GM12878 (cell line): ENCODE results near the gene STARD4. TPM values are rescaled to one million over a fixed set of nuclear protein-coding genes. Genes with fewer than 3 reads are reported as not detected.

Source experiments
- ATAC-seq: fragments of 200-7000 bp; cut with Tn5 transposase; 3 replicates; pipeline ENCODE4 v1.9.1; 2020; ENCODE audit warnings: mild to moderate bottlenecking, moderate library complexity
- BruUV-seq: library from RNA; stranded (reverse); fragments of 400-500 nt; replicated peaks from 2 replicates; lab custom pipeline; 2021; lab: Mats Ljungman, UMichigan
- CTCF ChIA-PET: fragments of 300-600 bp; sonication (Branson Sonifier 250); formaldehyde crosslinking; extraction: SDS; loops from one replicate; lab custom pipeline; 2021; ENCODE audit warnings: inconsistent platforms; lab: Yijun Ruan, JAX
- POLR2A ChIA-PET: fragments of 350-600 bp; formaldehyde crosslinking; extraction: SDS; loops from one replicate; lab custom pipeline; 2021; ENCODE audit warnings: inconsistent platforms; lab: Charles Lee
- RAD21 ChIA-PET: fragments of 300-600 bp; sonication (Branson Sonifier 250); formaldehyde crosslinking; loops from one replicate; lab custom pipeline; 2023; ENCODE audit warnings: antibody characterized with exemption; ENCODE audit not compliant: unreplicated experiment; lab: Charles Lee
- SMC1A ChIA-PET: fragments of 300-600 bp; sonication (Branson Sonifier 250); formaldehyde crosslinking; loops from one replicate; lab custom pipeline; 2023; ENCODE audit not compliant: unreplicated experiment, uncharacterized antibody; lab: Charles Lee
- DNase-seq: peaks from one replicate; pipeline ENCODE4 v3.0.0-alpha.2; 2011; ENCODE audit warnings: low read depth, low spot score
- FAIRE-seq: peaks from 3 replicates; lab custom pipeline; 2011; peaks lifted over from hg19 to GRCh38; lab: Jason Lieb, UNC
- H2AFZ ChIP-seq: 2 replicates; pipeline ENCODE4 v1.6.0; 2011; ENCODE audit warnings: low read depth, low read length, control low read depth; ENCODE audit not compliant: control insufficient read depth
- H3K27ac ChIP-seq: 2 replicates; pipeline ENCODE4 v1.5.1; 2011; ENCODE audit warnings: control low read depth; ENCODE audit not compliant: control insufficient read depth, insufficient read depth
- H3K27me3 ChIP-seq, 2 experiments: replicated peaks in 1 of 2; 2 replicates each; pipeline versions ENCODE4 v1.6.0 to v1.6.1; 2011; ENCODE audit warnings: low read length in 1 of 2; ENCODE audit not compliant: control insufficient read depth in 2 of 2, insufficient read depth in 2 of 2
- H3K36me3 ChIP-seq, 2 experiments: 2 replicates each; pipeline ENCODE4 v1.5.1; 2011; ENCODE audit warnings: low read length in 1 of 2; ENCODE audit not compliant: control insufficient read depth in 2 of 2, insufficient read depth in 2 of 2
- H3K4me1 ChIP-seq: 2 replicates; pipeline ENCODE4 v1.6.1; 2011; ENCODE audit warnings: mild to moderate bottlenecking, low read length, moderate library complexity, mixed read lengths; ENCODE audit not compliant: control insufficient read depth, insufficient read depth
- H3K4me2 ChIP-seq: 2 replicates; pipeline ENCODE4 v1.6.0; 2011; ENCODE audit warnings: control low read depth; ENCODE audit not compliant: control insufficient read depth, insufficient read depth
- H3K4me3 ChIP-seq: fragments of 200-600 bp; sonication (generic); 2 replicates; pipeline ENCODE4 v1.5.1; 2016
- H3K79me2 ChIP-seq: 2 replicates; pipeline ENCODE4 v1.6.0; 2011; ENCODE audit warnings: low read length; ENCODE audit not compliant: control insufficient read depth, insufficient read depth
- H3K9ac ChIP-seq: 2 replicates; pipeline ENCODE4 v1.8.0; 2011; ENCODE audit warnings: low read length, control low read depth, mixed read lengths; ENCODE audit not compliant: control insufficient read depth, insufficient read depth
- H3K9me3 ChIP-seq: replicated peaks from 3 replicates; pipeline ENCODE4 v1.5.1; 2011; ENCODE audit warnings: mild to moderate bottlenecking, low read length; ENCODE audit not compliant: control insufficient read depth, insufficient read depth
- H4K20me1 ChIP-seq: 2 replicates; pipeline ENCODE4 v1.6.0; 2011; ENCODE audit not compliant: control insufficient read depth, insufficient read depth
- BMI1 ChIP-seq: fragments of 450-650 bp; IDR thresholded peaks from 2 replicates; pipeline ENCODE4 v1.6.1; 2016; ENCODE audit warnings: mild to moderate bottlenecking, moderate library complexity, borderline replicate concordance
- SP1 ChIP-seq: IDR thresholded peaks from one replicate; pipeline ENCODE4 v1.6.1; 2011; ENCODE audit warnings: low read depth, low read length
- TCF12 ChIP-seq: IDR thresholded peaks from 2 replicates; pipeline ENCODE4 v1.6.1; 2011; ENCODE audit warnings: low read depth, mild to moderate bottlenecking, low read length
- whole genome bisulfite sequencing: methylation state at CpG from one replicate; pipeline ENCODE4 v1.1.6; 2016; ENCODE audit warnings: low lambda C conversion rate; ENCODE audit not compliant: insufficient replicate concordance, insufficient coverage; ENCODE audit errors: missing lambda C conversion rate; 5-methylcytosine and 5-hydroxymethylcytosine counted together
- in situ Hi-C: fragments of 300-500 bp; cut with MboI; formaldehyde crosslinking; loops from 9 replicates; pipeline ENCODE4 v1.14.3; 2018; ENCODE audit warnings: mixed read lengths
- intact Hi-C: fragments of 100-400 bp; cut with micrococcal nuclease; formaldehyde crosslinking; loops from one replicate; pipeline ENCODE4 v1.14.2; 2022; ENCODE audit not compliant: unreplicated experiment
- polyA plus RNA-seq, 11 experiments: library from polyadenylated mRNA; depleted of rRNA in 4 of 11; unstranded in 6 of 11; stranded (reverse) in 5 of 11; fragments of >200 nt; fragmentation: Nextera tagmentation in 4 of 11; fragmentation: Illumina TruSeq in 1 of 11; extraction: Ambion mirVana in 4 of 11; extraction: Trizol in 1 of 11; gene quantifications; 1 replicate in 1 of 11; 2 replicates in 10 of 11; pipeline versions ENCODE4 v1.2.1 to v1.2.3, GENCODE V29; 2011 to 2016; ENCODE audit warnings: inconsistent platforms in 2 of 11, missing spikeins in 2 of 11, low read depth in 1 of 11
- total RNA-seq, 4 experiments: library from RNA; depleted of rRNA in 3 of 4; stranded (reverse); fragments of >200 nt in 3 of 4; fragmentation: Illumina TruSeq in 1 of 4; extraction: Trizol in 1 of 4; gene quantifications; 2 replicates each; pipeline versions ENCODE4 v1.2.1 to v1.2.3, GENCODE V29; 2013 to 2021
- TF ChIP-seq, protein P1 (sequence below): fragments of 450-650 bp; IDR thresholded peaks from 2 replicates; pipeline ENCODE4 v1.6.1; 2016; ENCODE audit warnings: mild to moderate bottlenecking, moderate library complexity, borderline replicate concordance

STARD4 gene
- total and polyA plus RNA-seq, 10 of the 15 experiments (the other 5 are each of a cell fraction or from before 2014, with no cell fraction given), result 41.9 to 190 (median 71.6) TPM

DNA sequence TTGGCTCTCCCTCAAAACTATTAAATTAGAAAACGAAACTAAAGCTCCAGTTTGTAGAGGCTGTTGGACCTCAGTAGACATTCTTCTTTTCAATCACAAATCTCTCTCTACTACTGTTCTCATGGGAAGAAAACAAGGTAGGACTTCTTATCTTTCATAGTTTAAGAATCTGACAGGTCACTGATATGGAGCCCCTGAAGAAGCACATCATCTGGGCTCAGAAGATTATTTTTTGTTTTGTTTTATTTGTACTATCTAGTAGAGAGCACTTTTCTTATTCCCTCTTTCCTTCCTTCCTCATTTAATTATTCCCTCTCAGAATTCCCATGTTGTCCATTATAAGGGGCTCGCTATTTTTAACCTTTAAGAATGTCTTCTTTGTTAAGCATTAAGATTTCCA lies 26.3 kb downstream of the STARD4 start:
- no TSS peak for BruUV-seq
- in situ Hi-C loops (no loop called here), intact Hi-C loops (loop anchor here (5.0 kb wide), 1 partner anchor 329 kb away; no protein-coding TSS in a partner anchor)
- ATAC-seq, result no peak
- POLR2A ChIA-PET, result no interaction called here
- Histone ChIP-seq H3K36me3 (peaks cover 2 to 12% of the 10 kb centered on the region in 2 experiments), H3K4me3 (no peak overlapping the region), H2AFZ (no peak overlapping the region), H3K27ac (no peak overlapping the region), H3K9ac (no peak overlapping the region), H3K9me3 (no peaks in the 10 kb centered on the region), H3K79me2 (no peaks in the 10 kb centered on the region), H3K27me3 (no peaks in the 10 kb centered on the region), H3K4me2 (no peak overlapping the region), H4K20me1 (no peaks in the 10 kb centered on the region), H3K4me1 (no peaks in the 10 kb centered on the region)
- FAIRE-seq, result no peak
- CTCF ChIA-PET, result no interaction called here
- no peak for TF ChIP-seq TCF12
- TF ChIP-seq SP1, result no peak
- TF ChIP-seq, protein P1, sequence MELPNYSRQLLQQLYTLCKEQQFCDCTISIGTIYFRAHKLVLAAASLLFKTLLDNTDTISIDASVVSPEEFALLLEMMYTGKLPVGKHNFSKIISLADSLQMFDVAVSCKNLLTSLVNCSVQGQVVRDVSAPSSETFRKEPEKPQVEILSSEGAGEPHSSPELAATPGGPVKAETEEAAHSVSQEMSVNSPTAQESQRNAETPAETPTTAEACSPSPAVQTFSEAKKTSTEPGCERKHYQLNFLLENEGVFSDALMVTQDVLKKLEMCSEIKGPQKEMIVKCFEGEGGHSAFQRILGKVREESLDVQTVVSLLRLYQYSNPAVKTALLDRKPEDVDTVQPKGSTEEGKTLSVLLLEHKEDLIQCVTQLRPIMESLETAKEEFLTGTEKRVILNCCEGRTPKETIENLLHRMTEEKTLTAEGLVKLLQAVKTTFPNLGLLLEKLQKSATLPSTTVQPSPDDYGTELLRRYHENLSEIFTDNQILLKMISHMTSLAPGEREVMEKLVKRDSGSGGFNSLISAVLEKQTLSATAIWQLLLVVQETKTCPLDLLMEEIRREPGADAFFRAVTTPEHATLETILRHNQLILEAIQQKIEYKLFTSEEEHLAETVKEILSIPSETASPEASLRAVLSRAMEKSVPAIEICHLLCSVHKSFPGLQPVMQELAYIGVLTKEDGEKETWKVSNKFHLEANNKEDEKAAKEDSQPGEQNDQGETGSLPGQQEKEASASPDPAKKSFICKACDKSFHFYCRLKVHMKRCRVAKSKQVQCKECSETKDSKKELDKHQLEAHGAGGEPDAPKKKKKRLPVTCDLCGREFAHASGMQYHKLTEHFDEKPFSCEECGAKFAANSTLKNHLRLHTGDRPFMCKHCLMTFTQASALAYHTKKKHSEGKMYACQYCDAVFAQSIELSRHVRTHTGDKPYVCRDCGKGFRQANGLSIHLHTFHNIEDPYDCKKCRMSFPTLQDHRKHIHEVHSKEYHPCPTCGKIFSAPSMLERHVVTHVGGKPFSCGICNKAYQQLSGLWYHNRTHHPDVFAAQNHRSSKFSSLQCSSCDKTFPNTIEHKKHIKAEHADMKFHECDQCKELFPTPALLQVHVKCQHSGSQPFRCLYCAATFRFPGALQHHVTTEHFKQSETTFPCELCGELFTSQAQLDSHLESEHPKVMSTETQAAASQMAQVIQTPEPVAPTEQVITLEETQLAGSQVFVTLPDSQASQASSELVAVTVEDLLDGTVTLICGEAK, result no peak
- no peak for TF ChIP-seq BMI1
- SMC1A ChIA-PET, result interaction anchor here (0.8 to 2.5 kb wide), 4 partner anchors 11 to 25 kb away, joined by 3 to 8 read pairs (median 4); no protein-coding TSS in a partner anchor
- DNase-seq, result no peak
- RAD21 ChIA-PET, result no interaction called here
- WGBS, result 75% methylated on average over 2 of the region's 2 CpGs
